Thoracic aorta (tissue), 2 donors: ENCODE measurements around the gene DRICH1. TPM values are rescaled to one million over a fixed set of nuclear protein-coding genes. Genes with fewer than 3 reads are reported as not detected.
"Not testable (repeated sequence)": the region's sequence is repeated elsewhere in the genome, so short reads cannot be mapped to it uniquely, and the experiment has no call there.

ENCODE experiments used
- ATAC-seq: fragments of 150-250 bp; one replicate; pipeline ENCODE4 v1.8.0; 2017; ENCODE audit warnings: low read depth; ENCODE audit not compliant: insufficient number of reproducible peaks, low FRiP score
- DNase-seq: peaks from one replicate; pipeline ENCODE4 v3.0.0-alpha.2; 2020; ENCODE audit warnings: low spot score
- H3K27ac ChIP-seq, 2 donors: fragments of 200-600 bp; sonication (generic); 1 replicate in 1 of 2; 2 replicates in 1 of 2; pipeline ENCODE4 v1.5.1; 2016; ENCODE audit warnings: mild to moderate bottlenecking in 2 of 2, moderate library complexity in 2 of 2
- H3K27me3 ChIP-seq: fragments of 200-600 bp; sonication (generic); replicated peaks from 2 replicates; pipeline ENCODE4 v1.6.0; 2016; ENCODE audit warnings: mild to moderate bottlenecking; ENCODE audit not compliant: insufficient read depth
- H3K36me3 ChIP-seq: fragments of 200-600 bp; sonication (generic); one replicate; pipeline ENCODE4 v1.5.1; 2016
- H3K4me1 ChIP-seq, 2 donors: fragments of 200-600 bp; sonication (generic); 1 replicate in 1 of 2; 2 replicates in 1 of 2; pipeline versions ENCODE4 v1.5.1 to v1.6.0; 2016; ENCODE audit warnings: low read depth in 2 of 2, mild to moderate bottlenecking in 1 of 2; ENCODE audit not compliant: control insufficient read depth in 1 of 2
- H3K4me3 ChIP-seq: fragments of 200-600 bp; sonication (generic); 2 replicates; pipeline ENCODE4 v1.5.1; 2016; ENCODE audit warnings: mild to moderate bottlenecking
- H3K9me3 ChIP-seq: fragments of 200-600 bp; sonication (generic); 2 replicates; pipeline ENCODE4 v1.5.1; 2016
- CTCF ChIP-seq: fragments of 200-600 bp; sonication (generic); IDR thresholded peaks from one replicate; pipeline ENCODE4 v1.5.1; 2019; ENCODE audit warnings: antibody characterized with exemption
- total RNA-seq, 2 donors: library from RNA; depleted of rRNA; stranded (reverse); fragments of >200 nt; gene quantifications; one replicate each; pipeline versions ENCODE4 v1.1.0 to v1.2.3, GENCODE V29; 2016

The DRICH1 gene
- total RNA-seq, 2 donors from 2014 or later = not detected

GRCh38 chr22:23575601-23576000 is 56.5 kb downstream of the DRICH1 start:
- ATAC-seq (no peak), DNase-seq (no peak)

GRCh38 chr22:23574877-23575276 is 57.2 kb downstream of the DRICH1 start:
- no peak overlapping the region for H3K27ac ChIP-seq
- no peaks in the 10 kb centered on the region for H3K4me1 ChIP-seq
- no peak for ATAC-seq
- no peak for DNase-seq
- H3K4me3 ChIP-seq = no peak overlapping the region
- H3K36me3 ChIP-seq = no peaks in the 10 kb centered on the region
- no peak for TF ChIP-seq CTCF
- H3K27me3 ChIP-seq = no peaks in the 10 kb centered on the region
- no peaks in the 10 kb centered on the region for H3K9me3 ChIP-seq

More at GRCh38 chr22:23575601-23576000, 56.5 kb downstream of the DRICH1 start:
- H3K4me1 ChIP-seq = no peaks in the 10 kb centered on the region
- H3K27ac ChIP-seq = no peak overlapping the region
- H3K4me3 ChIP-seq = no peak overlapping the region
- H3K27me3 ChIP-seq = no peaks in the 10 kb centered on the region
- TF ChIP-seq CTCF = no peak
- no peaks in the 10 kb centered on the region for H3K36me3 ChIP-seq
- no peaks in the 10 kb centered on the region for H3K9me3 ChIP-seq

DNA sequence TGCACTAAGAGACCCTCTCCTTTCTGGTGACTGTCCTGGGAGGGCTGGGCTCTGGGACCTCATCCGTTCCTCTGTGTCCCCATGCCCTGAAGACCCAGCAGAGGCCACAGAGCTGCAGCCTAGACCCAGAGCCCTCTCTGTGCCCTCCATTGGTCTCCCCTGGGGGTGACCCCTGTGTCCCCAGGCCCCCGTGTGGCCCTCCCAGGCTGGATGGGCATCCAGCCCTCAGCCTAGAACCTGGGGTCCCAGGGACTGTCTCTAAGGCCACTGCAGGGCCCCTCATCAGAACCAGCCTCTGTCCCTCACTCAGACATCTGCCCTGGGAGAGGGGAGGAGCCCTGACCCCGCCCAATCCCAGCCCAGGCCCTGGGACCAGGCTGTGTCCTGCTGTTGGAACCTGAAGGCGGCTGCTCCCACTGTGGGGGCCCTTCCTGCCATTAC is 57.7 kb downstream of the DRICH1 start:
- no peak for ATAC-seq
- H3K4me3 ChIP-seq = no peak overlapping the region
- TF ChIP-seq CTCF = no peak
- H3K4me1 ChIP-seq = no peaks in the 10 kb centered on the region
- H3K9me3 ChIP-seq = no peaks in the 10 kb centered on the region
- no peaks in the 10 kb centered on the region for H3K27me3 ChIP-seq
- no peak for DNase-seq
- H3K36me3 ChIP-seq = no peaks in the 10 kb centered on the region
- no peak overlapping the region for H3K27ac ChIP-seq

DNA sequence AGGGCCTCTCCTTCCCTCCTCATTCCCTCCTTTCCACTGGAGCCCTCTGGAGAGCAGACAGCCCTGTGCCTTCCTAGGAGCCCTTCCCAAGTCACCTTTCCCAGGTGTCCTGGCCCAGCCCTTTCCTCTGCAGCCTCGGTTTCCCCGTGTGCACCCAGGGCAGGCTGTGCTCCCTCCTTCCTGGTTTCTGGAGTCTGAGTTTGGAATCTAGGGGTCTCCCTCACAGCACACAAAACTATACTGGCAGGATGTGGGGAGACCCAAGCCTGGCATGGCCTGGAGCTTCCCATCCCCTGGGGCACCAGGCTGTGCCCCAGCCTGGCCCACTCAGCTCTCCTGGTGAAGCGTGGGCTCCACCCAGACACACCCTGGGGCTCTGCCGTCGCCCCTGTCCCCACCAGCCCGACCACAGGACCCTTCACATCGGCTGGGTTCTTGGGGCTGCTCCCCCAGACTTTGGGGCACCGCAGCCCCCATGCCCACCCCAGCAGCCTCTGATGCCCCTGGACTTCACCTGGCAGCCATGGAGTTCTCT is 58.4 kb downstream of the DRICH1 start:
- H3K27me3 ChIP-seq, H3K36me3 ChIP-seq, DNase-seq, H3K27ac ChIP-seq, ATAC-seq, H3K9me3 ChIP-seq, H3K4me1 ChIP-seq, H3K4me3 ChIP-seq: not testable (repeated sequence)

GRCh38 chr22:23573106-23573505 is 59.0 kb downstream of the DRICH1 start:
- H3K36me3 ChIP-seq, H3K4me1 ChIP-seq, H3K27me3 ChIP-seq, DNase-seq, H3K9me3 ChIP-seq, H3K27ac ChIP-seq, ATAC-seq, H3K4me3 ChIP-seq: not testable (repeated sequence)

DNA sequence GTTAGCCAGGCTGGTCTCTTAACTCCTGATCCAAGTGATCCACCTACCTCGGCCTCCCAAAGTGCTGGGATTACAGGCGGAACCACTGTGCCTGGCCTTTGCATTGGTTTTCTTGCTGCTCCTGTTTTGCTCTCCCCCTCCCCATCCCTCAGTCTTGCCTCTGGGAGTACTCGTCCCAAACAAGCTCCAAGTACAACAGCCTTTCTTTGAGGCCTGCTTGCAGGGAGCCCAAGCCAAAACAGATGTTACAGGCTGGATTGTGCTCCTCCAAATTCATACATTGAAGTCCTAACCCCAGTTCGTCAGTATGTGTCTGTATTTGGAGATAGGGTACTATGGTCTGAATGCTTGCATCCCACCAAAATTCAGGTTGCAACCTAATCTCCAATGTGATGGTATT is 60.6 kb downstream of the DRICH1 start:
- no peak for TF ChIP-seq CTCF
- Histone ChIP-seq H3K4me3 (no peak overlapping the region), H3K4me1 (peaks cover 0 to under 1% of the 10 kb centered on the region in 2 donors), H3K27ac (no peak overlapping the region), H3K36me3 (no peaks in the 10 kb centered on the region), H3K9me3 (no peaks in the 10 kb centered on the region), H3K27me3 (no peaks in the 10 kb centered on the region)
- DNase-seq (no peak), ATAC-seq (no peak)
